SH-SY5Y (cell line): ENCODE results near the gene CRHR2.

Experiments used
- GATA2 ChIP-seq: IDR thresholded peaks from 2 replicates; pipeline ENCODE4 v1.6.1; 2011; ENCODE audit warnings: mild to moderate bottlenecking, low read depth, low read length
- GATA3 ChIP-seq: IDR thresholded peaks from 2 replicates; pipeline ENCODE4 v1.6.1; 2011; ENCODE audit warnings: low read depth, mild to moderate bottlenecking, low read length, moderate library complexity

Gene CRHR2

GRCh38 chr7:30697719-30698460 is 15.6 kb upstream of the CRHR2 start:
- TF ChIP-seq GATA2 (no peak), GATA3 (no peak)

GRCh38 chr7:30694774-30695721 is 12.8 kb upstream of the CRHR2 start:
- TF ChIP-seq GATA2 (no peak), GATA3 (no peak)

GRCh38 chr7:30694218-30694745 is 12.0 kb upstream of the CRHR2 start:
- TF ChIP-seq GATA3: no peak
- no peak for TF ChIP-seq GATA2

- TF ChIP-seq GATA3 (no peak), GATA2 (no peak)
These were observed 10.6 kb upstream of the CRHR2 start for GRCh38 chr7:30692882-30693281.

GRCh38 chr7:30692438-30692837 is 10.2 kb upstream of the CRHR2 start:
- no peak for TF ChIP-seq GATA2
- TF ChIP-seq GATA3: no peak

- TF ChIP-seq GATA2 (no peak), GATA3 (no peak)
These were observed 7.8 kb upstream of the CRHR2 start for GRCh38 chr7:30690011-30690410.

GRCh38 chr7:30688718-30689221 is 6.5 kb upstream of the CRHR2 start:
- TF ChIP-seq GATA2: no peak

- TF ChIP-seq GATA2: no peak
- TF ChIP-seq GATA3: no peak
These were observed 5.3 kb upstream of the CRHR2 start for GRCh38 chr7:30687604-30688003.

GRCh38 chr7:30684351-30684750 is 2.1 kb upstream of the CRHR2 start:
- TF ChIP-seq GATA2 (no peak), GATA3 (no peak)

- TF ChIP-seq GATA2 (no peak), GATA3 (no peak)
These were observed 1.6 kb upstream of the CRHR2 start for GRCh38 chr7:30683816-30684215.

- TF ChIP-seq GATA3 (no peak), GATA2 (no peak)
These were observed 1.1 kb upstream of the CRHR2 start for GRCh38 chr7:30683306-30683705.

GRCh38 chr7:30681815-30682211 is 443 bp downstream of the CRHR2 start:
- TF ChIP-seq GATA3 (no peak), GATA2 (no peak)

- TF ChIP-seq GATA2 (no peak), GATA3 (no peak)
These were observed 892 bp downstream of the CRHR2 start for GRCh38 chr7:30681331-30681797.

- TF ChIP-seq GATA3: no peak
- TF ChIP-seq GATA2: no peak
These were observed 2.6 kb downstream of the CRHR2 start for GRCh38 chr7:30679664-30680063.

GRCh38 chr7:30678805-30679204 is 3.5 kb downstream of the CRHR2 start:
- TF ChIP-seq GATA2 (no peak), GATA3 (no peak)
